GM18511 (cell line): ENCODE results near the gene NRL.
"Not testable (repeated sequence)": the region's sequence is repeated elsewhere in the genome, so short reads cannot be mapped to it uniquely, and the experiment has no call there.

ENCODE experiments used
- ATAC-seq: cut with Tn5 transposase; IDR thresholded peaks from one replicate; pipeline ENCODE4 v1.9.1; 2021; ENCODE audit warnings: mild to moderate bottlenecking, moderate library complexity; ENCODE audit not compliant: unreplicated experiment

Gene NRL

DNA sequence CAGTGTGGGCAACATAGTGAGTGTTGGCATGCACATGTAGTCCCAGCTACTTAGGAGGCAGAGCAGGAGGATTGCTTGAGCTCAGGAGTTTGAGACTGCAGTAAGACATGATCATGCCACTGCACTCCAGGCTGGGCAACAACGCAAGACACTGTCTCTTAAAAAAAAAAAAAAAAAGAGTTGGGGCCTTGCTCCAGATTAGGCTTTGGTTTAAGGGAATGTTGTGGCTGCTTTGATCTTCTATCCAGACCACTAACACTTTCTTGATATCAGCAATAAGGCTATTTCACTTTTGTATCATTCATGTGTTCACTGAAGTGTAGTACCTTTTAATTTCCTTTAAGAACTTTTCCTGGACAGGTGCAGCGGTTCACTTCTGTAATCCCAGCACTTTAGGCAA lies 12.9 kb upstream of the NRL start:
- no peak for ATAC-seq

DNA sequence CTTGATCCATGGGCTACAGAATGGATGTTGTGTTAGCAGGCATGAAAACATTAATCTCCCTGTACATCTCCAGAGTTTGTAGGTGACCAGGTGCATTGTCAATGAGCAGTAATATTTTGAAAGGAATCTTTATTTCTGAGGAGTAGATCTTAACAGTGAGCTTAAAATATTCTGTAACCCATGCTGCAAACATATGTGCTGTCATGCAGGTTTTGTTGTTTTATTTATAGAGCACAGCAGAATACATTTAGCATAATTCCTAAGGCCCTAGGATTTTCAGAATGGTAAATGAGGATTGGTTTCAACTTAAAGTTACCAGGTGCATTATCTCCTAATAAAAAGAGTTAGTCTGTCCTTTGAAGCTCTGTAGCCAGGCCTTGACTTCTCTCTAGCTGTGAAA lies 12.2 kb upstream of the NRL start:
- no peak for ATAC-seq

DNA sequence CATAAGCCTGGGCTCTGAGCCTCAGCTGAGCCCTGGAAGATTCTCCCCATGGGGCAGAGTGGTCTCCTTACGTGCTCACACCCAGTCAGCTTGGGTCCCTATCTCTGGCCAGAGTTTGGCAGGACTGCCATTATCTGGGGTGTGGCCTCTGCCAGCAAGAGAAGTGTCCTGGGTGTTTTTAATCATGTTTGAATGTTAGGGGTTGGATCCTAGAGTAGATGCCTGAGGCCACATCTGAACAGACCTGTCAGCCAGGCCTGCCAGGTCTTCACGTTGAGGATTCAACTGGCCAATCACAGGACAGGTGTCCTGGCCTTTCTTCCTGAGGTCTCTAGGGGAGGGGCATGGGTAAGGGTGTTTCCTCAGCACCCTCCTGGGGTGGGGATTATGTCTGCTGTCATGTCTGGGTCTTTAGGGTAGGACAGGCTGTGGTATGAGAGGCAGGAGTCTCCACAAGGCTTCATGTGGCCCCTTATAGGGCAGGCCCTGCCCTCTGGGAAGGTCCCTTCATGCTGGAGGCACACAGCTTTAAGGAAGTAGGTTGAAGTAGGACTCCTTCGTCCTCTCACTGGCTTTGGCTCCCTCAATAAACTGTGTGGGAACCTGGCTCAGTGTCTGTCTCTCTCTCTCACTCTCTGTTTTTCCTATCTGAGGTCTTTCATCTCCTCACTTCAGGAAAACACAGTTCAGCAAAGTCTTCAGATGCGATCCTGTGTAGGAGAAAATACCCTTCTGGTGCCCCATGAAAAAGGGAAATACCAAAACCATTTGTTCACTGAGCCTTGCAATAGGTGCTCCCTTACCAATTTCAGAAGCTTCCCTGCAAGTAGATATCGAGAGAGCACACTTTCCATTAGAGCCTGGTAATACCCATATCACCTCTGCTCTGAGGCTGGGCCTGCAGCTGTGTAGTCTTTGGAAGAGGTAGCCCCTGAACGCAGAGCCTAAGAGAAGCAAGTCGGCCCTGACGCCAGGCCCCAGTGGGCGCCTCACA lies 9.0 kb upstream of the NRL start:
- no peak for ATAC-seq

DNA sequence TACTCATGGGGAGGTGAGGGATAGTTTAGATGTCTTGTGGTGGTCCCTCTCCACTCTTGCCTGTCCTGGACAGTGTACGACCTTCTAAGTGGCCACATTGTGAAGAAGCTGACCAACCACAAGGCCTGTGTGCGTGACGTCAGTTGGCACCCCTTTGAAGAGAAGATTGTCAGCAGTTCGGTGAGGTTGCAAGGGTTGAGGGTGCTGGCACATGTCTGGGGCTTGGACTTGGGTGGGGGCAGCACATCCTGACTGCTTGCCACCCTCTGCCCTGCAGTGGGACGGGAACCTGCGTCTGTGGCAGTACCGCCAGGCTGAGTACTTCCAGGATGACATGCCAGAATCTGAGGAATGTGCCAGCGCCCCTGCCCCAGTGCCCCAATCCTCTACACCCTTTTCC lies 8.1 kb upstream of the NRL start:
- ATAC-seq: no peak

DNA sequence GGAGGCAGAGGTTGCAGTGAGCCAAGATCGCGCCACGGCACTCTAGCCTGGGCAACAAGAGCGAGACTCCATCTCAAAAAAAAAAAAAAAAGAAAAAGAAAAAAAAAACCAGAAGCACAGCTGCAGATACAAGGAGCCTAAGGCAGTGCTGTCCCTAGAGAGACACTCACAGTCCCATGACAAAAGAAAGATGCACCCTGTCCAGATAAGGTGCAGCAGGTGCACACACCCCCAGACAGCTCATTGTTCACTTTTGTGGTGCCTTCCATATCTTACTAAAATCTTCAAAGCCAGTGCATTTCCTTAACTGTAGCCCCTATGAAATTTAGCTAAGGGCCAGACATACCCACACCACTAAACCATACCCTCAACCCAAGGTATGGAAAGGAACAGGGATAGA lies 7.7 kb upstream of the NRL start:
- ATAC-seq: no peak

DNA sequence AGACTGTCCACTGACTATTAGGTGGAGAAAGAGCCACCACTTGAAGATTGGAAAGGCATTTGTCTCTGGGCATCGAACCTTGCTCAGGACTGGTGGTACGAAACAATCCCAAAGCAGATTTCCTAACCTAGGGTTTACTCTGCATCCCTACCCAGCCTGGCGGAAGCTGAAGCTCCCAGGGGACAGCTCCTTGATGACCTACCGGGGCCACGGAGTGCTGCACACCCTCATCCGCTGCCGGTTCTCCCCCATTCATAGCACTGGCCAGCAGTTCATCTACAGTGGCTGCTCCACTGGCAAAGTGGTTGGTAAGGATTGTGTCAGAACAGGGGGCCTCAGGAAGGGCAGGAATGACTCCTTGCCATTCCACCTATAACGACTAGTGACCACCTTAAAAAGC lies 6.5 kb upstream of the NRL start:
- ATAC-seq: no peak

DNA sequence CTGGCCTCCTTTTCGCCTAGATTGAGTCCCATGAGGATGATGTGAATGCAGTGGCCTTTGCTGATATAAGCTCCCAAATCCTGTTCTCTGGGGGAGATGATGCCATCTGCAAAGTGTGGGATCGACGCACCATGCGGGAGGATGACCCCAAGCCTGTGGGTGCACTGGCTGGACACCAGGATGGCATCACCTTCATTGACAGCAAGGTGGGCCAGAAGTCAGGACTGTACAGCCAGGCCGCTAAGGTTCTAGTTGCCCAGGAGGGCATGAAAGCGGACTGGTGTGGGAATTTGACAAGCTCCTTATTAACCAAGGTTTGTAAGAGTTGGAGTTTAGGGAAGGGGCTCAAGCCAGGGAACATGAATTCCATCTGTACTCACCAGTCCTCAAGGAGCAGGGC lies 4.9 kb upstream of the NRL start:
- ATAC-seq: no peak

DNA sequence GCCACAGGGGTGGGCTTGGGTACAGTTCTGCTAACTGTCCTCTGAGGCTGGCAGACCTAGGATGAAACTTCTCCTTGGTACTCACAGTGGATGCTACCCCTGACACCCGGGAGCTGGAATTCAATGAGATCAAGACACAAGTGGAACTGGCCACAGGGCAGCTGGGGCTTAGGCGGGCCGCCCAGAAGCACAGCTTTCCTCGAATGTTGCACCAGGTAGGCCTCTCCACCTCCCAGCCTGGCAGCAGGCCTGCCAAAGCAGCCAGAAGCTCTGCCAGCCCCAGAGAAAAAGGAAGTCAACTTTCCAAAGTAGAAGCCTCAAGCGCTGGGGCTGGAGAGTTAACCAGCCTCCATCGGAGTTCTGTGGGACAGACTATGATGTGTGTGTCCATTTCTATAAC lies 2.4 kb upstream of the NRL start:
- no peak for ATAC-seq

DNA sequence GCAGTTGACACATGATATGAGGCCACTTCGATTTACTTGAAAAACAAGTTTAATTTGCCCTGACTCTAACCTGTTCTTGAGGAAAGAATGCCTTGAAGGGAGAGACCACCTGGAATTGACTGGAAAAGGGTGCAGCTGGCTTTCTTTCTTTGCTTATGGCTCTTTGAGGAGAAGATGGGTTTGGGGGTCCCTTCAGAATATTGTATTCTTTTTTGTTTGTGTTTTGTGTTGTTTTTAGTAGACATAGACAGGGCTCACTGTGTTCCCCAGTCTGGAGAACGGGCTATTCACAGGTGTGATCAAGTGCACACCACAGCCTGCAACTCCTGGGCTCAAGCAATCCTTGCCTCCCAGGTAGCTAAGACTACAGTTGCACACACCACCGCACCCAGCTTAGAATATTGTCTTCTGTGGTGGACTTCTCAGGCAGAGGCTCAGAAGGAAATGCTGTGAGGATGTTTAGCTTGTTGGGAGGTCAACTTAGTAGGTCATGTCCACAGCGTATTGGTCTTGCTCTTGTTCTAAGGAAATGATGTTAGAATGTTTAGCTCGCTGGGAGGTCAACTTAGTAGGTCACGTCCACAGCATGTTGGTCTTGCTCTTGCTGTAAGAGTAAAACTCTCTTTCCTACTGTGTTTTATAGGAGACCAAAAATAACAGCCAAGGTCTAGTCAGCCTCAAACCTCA lies 1.5 kb upstream of the NRL start:
- ATAC-seq: no peak

DNA sequence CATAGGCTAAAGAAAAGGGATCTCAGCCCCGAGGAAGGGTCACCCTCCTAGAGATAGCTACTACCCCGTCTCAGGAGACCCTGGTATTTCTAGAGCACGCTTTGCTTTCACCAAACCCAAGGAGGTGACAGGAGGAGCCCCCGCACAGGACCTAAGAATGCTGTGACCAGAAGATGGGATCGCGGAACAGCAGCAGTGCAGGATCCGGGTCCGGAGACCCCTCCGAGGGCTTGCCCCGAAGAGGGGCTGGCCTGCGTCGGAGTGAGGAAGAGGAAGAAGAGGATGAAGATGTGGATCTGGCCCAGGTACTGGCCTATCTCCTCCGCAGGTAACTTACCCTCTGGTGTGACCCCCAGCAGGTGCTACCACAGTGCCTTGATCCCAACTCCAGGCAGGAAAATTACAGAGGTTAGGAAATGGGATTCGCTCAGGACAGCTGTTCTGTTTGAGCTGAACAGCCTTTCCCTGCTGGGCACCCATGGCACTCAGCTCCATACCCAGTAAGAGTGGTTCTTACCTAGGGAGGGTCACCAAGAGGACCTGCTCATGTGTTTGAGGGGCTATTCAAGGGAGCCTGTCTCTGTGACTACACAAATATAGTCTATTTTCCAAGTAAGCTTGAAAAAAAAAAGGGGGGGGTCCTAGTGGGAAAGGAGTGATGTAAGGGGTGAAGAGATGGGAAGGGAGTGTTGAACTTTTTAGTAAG lies 826 bp upstream of the NRL start:
- ATAC-seq: no peak

DNA sequence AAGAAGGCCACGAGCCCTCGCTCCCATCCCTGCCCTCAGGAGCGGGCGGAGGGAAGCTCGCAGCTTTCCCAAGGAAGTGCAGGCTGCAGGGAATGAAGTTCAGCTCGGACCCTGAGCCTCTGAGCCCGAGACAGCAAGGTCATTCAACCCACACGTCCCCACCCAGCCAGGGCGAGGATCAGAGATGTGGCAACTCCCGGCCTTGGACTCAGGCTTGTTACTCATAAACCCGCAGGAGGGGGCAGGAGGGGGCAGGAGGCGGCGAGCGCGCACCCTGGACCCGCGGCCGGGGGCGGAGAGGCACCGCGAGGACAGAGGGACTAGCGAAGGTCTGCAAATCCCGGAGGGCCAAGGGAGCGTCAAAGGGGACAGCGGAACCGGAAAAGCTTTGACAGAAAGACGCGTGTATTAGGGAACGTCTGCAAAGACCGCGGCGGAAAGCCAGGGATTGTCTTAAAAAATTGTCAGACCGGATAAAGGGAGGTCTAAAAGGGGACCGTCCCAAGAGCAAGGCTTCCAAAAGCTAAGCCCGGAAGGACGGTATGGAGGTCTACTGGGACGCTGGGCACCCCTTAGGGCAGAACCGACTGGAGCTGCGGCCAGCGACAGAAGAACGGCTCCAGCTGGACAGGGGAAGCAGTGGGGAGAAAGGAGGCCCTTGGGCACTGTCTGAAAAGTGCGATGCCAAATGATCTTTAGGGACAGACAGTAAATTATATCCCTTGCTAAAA lies 783 bp downstream of the NRL start:
- peak; percentile 38 for ATAC-seq

DNA sequence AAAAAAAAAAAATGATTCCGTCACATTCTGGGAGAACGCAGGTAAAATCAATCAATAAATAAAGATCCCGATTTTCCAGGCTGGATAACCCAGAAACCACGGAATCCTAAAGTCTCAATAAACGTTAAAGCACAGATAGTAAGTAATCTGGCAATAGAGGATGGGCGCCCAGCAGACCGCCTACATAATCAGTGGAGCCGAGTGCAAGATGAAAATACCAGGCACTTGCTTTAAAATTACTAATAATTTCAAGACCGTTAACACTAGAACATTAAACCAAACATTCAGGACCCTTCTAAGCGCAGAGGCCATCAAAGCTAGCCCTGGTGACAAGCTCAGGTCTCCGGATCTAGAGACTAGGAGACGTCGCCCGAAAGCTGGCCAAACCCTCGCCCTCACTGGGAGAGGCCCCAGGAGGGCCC lies 1.4 kb downstream of the NRL start:
- ATAC-seq: no peak

DNA sequence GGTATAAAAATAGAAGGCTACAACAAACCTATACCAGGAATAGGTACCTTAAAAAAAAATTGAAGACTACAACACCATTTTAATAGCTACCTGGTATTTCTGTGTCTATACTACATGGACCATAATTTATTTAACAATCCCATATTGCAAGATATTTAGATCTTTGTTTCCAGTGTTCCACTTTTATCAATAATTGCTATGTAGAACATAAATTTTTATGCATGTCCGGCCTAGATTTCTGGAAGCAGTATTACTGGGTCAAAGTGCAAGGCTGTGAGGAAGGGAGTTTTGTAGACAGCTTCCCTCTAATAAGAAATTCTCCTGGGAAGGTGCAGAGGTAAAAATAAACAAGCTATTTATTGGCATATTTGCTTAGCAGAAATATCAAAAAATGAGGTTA lies 4.2 kb downstream of the NRL start:
- ATAC-seq: no peak

DNA sequence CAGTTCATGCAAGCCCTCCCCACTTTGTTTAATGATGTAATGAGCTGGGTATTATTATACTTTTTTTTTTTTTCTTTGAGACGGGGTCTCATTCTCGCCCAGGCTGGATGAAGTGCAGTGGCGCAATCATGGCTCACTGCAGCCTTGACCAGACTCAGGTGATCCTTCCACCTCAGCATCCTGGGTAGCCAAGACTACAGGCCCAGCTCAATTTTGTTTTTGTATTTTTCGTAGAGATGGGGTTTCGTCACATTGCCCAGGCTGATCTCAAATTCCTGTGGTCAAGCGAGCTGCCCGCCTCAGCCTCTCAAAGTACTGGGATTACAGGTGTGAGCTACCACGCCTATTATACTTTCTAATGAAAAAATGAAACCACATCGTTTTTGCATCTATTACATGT lies 4.7 kb downstream of the NRL start:
- no peak for ATAC-seq

DNA sequence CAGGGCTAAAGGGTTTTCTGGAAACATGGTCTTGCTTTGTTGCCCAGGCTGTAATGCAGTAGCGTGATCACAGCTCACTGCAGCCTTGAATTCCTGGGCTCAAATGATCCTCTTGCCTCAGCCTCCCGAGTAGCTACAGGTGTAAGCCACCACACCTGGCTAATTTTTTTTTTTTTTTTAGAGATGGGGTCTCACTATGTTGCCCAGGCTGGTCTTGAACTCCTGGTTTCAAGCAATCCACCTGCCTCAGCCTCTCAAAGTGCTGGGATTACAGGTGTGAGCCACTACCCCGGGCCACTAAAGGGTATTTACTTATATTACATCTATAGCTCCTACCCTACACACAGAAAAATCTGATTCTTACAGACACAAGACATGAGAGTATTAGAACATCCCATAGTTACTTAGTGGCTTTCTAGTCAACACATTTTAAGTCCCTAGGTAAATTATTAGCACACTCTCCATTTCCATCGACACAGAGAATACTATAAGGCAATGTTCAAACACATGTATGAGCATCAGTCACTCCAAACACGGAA lies 6.3 kb downstream of the NRL start:
- ATAC-seq: peak; percentile 36

DNA sequence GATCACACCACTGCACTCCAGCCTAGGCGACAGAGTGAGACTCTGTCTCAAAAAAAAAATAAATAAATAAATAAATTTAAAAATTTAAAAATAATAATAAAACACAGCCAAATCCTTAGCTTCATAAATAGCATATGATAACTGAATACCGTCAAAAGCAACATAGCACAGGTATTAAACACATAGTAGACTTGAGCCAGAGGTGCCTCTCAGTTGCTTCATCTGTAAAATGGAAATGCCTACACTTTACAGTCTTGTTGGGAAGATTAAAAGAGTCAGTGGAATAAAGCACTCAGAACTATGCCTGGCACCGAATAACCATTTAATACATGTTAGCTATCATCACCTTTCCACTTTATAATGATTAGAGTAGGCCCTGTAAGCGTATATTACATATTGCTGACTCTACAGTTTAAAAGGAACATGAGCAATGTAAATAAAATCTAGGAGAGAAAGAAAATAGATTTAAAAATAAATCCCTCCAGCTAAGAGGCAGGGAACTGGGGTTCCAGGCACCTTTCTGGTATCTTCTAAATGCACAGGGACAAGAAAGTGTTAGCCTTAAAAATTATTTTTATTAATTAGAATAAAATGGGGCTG lies 8.0 kb downstream of the NRL start:
- no peak for ATAC-seq

DNA sequence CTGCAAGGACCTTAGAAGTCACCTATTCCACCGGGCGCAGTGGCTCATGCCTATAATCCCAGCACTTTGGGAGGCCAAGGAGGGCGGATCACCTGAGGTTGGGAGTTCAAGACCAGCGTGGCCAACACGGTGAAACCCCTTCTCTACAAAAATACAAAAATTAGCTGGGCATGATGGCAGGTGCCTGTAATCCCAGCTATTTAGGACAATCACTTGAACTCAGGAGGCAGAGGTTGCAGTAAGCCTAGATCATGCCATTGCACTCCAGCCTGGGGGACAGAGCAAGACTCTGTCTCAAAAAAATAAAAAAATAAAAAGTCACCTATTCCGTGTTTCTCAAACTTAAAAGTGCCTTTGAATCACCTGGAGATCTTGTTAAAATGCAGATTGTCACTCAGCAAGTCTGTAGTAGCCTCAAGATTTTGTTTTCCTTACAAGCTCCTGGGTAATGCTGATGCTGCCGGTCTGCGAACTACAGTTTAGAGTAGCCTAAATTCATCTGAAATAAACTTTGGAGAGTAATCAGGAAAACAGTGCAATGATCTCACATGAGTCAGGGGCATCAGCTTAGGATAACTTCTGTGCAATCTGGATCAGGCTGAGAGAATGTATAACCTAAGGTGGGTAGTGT lies 9.0 kb downstream of the NRL start:
- not testable (repeated sequence) for ATAC-seq

DNA sequence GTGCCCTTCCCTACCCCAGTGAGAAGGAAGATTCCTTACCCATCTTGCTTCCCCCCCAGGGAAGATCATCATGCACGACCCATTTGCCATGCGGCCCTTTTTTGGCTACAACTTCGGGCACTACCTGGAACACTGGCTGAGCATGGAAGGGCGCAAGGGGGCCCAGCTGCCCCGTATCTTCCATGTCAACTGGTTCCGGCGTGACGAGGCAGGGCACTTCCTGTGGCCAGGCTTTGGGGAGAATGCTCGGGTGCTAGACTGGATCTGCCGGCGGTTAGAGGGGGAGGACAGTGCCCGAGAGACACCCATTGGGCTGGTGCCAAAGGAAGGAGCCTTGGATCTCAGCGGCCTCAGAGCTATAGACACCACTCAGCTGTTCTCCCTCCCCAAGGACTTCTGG lies 11.3 kb downstream of the NRL start:
- ATAC-seq: no peak

DNA sequence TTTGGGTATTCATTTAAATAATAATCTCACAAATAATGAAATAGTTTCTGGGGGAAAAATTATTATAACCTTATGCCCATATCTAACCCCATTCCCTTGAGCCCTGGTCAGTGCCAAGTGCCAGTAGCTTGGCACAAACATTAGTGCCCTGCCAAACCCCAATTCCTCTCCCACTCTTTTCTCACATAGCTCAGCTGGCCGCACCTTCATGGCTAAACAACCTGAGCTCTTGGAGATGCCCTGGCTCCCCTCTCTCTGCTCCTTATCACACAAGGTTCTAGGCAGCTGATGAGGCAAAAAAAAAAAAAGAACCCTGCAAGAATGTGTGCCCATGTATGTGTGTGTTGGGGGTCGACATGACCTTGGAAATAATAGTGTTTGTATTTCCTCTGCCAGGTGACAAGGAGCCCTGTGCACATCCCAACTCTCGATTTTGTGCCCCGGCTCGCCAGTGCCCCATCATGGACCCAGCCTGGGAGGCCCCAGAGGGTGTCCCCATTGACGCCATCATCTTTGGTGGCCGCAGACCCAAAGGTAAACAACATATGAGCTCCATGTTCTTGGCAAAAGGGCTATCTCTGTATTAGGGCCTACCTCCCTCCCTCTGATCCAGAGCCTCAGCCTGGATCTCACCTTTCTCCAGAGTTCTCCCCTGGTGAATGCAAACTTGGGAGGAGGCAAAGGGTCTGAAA lies 12.2 kb downstream of the NRL start:
- no peak for ATAC-seq
